SU-DHL-6 (cell line): ENCODE measurements around the gene ACTL6A.

Experiments used
- EZH2phosphoT487 ChIP-seq: fragments of 200-600 bp; sonication (generic), shearing (Covaris generic); conservative IDR thresholded peaks from 2 replicates; pipeline ENCODE4 v1.6.1; 2018; ENCODE audit warnings: mild to moderate bottlenecking, antibody characterized with exemption, low read length, moderate library complexity, mixed read lengths
- TF ChIP-seq, protein P1 (sequence below): fragments of 200-600 bp; sonication (generic); IDR thresholded peaks from one replicate; pipeline ENCODE4 v1.5.1; 2017; ENCODE audit warnings: antibody characterized with exemption, mild to moderate bottlenecking, low read length, moderate library complexity; ENCODE audit not compliant: insufficient read depth, poor library complexity, severe bottlenecking

DNA sequence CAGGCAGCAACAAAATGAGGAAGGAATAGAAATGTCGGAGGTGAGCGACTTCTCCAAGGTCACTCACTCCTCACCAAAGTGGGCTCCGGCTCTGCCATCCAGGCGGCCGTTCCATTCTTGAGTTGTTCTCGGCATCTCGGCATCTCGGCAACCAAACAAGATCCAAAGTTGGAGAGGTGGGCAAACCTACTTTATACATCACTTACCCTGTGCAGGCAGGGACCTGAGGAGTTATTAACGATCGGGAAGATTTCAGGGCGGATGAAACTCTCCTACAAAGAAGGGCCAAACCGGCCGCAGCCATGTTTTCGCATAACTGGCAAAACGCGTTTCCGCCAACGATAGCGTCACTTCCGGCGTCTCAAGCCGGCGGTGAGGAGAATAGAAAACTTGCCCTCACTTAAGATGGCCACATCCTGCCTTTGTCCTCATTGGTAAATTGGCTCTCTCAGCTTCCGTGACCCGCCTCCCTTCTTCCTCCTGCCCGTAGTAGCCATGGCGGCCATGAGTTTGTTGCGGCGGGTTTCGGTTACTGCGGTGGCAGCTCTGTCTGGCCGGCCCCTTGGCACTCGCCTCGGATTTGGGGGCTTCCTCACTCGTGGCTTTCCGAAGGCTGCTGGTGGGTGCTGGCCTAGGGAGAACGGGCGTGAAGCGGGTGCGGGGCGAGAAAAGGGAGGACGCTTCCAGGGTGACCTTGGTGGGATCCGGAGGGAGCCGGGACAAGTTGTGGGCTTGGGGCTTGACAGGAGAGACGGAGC is 41.8 kb downstream of the ACTL6A start, which contains the start of the genes MRPL47 and NDUFB5:
- TF ChIP-seq, protein P1, sequence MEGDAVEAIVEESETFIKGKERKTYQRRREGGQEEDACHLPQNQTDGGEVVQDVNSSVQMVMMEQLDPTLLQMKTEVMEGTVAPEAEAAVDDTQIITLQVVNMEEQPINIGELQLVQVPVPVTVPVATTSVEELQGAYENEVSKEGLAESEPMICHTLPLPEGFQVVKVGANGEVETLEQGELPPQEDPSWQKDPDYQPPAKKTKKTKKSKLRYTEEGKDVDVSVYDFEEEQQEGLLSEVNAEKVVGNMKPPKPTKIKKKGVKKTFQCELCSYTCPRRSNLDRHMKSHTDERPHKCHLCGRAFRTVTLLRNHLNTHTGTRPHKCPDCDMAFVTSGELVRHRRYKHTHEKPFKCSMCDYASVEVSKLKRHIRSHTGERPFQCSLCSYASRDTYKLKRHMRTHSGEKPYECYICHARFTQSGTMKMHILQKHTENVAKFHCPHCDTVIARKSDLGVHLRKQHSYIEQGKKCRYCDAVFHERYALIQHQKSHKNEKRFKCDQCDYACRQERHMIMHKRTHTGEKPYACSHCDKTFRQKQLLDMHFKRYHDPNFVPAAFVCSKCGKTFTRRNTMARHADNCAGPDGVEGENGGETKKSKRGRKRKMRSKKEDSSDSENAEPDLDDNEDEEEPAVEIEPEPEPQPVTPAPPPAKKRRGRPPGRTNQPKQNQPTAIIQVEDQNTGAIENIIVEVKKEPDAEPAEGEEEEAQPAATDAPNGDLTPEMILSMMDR = no peak
- no peak for TF ChIP-seq EZH2phosphoT487
